GM19099 (cell line): ENCODE measurements around the gene NEDD8.
A peak's percentile ranks its signal among the peaks of the same experiment; 100 is the strongest.

Source experiments
- POLR2A ChIP-seq: IDR thresholded peaks from 3 replicates; pipeline ENCODE4 v1.6.1; 2011; ENCODE audit warnings: low read depth; ENCODE audit not compliant: insufficient read length; ENCODE audit errors: extremely low read depth

Gene NEDD8

DNA sequence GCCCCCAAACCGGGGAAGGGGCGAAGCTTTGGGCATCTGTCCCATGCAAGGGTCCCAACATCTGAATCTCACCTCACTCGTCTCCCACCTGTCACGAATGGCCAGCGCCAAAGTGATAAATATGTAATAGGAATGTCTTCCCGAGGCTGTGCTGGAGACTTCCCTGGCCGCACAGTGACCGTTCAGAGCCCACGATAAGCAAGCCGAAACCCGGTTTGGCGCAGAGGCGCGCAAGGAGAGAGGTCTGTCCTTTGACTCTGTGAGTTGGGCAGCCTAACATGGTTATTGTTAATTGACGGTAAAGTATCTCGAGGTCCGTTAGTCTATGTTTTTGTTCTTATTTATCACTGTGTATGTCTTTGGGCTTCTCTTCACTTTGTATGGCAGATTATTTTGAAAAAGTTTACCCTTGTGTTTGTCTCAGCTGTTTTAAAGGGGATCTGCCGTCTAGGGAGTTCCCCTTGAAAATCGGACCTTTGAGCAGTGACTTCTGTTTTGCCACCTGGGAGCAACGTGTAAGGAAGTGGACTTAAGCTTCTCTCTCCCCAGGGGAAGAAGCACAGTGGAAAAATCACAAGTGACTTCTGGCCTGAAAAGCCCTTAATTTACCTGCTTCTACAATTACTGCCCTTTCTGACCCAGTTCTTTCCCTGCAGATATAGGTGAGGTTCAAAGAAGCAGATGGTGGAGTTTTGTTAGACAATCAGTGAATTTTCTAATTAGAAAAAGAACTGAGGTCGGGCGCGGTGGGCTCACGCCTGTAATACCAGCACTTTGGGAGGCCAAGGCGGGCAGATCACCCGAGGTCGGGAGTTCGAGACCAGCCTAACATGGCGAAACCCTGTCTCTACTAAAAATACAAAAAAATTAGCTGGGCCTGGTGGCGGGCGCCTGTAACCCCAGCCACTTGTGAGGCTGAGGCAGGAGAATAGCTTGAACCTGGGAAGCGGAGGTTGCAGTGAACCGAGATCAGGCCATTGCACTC, 35.8 kb downstream of the NEDD8 start:
- TF ChIP-seq POLR2A, result no peak

DNA sequence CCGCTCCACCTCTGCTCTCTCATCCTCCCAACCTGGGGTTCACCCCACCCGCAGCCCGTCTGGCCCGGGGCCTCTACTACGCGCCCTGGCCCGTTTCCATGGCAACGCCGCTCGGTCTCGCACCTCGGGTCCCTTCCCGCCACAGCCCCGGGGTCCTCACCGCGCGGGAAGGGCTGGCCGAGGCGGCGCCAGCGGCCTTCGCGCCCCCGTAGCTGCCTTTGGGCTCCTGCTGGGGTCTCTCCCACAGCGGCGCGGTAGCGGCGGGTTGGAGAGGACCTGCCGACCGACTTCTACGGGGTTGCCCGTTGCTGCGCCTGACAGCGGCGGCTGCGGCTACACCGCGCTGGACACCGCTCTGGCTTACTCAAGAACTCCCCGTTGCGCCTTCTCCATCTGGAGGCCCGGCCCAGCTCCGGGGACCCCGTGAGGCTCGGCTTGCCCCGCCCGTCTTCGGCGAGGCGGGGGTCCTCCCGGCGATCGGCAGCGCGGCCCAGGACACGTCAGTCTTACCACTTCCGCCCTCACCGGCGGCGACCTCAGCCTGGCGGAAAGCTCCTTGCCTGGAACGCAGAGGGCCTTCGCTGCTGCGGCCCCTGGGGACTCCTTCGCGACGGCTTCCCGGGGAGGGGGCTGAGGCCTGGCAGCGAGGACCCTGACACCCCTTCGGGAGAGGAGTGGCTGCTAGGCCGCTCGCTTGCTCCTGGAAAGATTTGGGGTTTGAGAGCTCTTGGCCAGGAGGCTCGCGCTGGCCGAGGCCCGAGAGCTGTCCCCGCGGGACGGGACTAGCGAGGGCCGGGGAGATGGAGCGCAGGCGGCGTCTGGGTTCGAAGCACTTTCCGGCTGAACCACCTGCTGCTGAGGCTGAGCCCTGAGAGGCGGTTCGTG, 36.7 kb downstream of the NEDD8 start, which contains the start of gene TM9SF1:
TSS of gene TM9SF1 (minus strand) at position 256 of the 885 bp plus-strand sequence. CDS start 422 bp downstream, outside the sequence.
- TF ChIP-seq POLR2A, result peak; percentile 60

DNA sequence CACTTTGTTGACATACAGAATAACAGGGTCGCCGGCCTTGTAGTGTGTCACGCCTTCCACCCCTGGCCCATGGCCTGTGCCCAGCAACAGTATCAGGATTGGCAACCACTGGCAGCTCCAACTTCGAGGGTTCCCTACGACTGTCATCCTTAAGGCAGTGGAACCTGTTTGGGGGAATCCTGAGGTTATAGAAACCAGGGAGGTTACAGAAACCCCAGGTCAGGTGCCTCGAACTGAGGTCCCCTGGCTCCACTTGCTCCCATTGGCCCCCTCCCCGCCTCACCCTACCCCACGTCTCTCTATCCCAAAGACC, 37.3 kb downstream of the NEDD8 start:
- no peak for TF ChIP-seq POLR2A

DNA sequence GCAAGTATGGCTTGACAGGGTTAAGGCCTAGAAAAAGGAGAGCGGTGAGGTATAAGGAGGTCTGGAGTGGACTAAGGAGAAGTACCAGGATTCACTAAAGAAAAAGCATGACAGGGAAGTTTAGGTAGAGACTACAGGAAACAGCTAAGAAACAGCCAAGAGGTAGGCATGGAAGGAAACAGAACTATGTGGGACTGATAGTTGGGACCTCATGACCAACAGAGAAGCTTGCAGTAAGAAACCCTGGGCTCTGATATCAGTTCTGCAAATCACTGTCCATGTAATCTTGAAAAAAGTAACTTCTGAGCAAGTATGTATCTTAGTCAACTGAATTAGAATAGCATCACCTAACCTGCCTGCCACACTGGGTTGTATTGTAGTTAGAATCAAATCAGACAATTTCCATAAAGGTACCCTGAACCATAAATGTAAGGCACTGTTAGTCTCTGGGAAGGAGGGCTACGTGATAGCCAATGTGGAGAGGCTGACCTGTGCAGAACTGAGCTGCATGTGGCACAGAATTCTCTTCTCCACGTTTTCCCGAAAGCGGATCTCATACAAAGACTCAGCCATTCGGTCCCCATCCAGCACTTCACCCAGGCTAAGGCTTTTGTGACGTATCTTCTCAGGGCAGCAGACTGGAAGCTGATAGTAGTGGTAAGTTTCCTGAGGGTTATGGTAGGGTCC, 37.8 kb downstream of the NEDD8 start:
- no peak for TF ChIP-seq POLR2A

DNA sequence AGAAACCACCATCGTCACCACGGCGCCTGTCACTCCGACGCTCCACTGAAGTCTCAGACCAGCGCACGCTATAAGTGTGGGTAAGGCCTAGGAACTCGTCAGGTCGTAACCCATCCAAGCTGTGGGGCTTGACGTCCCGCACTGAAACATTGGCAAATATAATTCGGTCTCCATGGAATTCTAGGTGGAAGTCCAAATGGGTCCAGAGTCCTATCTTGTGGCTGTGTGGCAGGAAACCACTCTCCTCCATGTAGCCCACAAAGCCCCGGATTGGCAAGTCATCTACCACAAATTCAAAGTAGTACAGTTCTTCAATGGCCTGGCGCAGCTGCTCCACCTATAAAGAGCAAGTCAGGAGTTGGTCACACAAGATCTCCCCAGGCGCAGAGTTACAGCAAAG, 39.2 kb downstream of the NEDD8 start:
- no peak for TF ChIP-seq POLR2A

DNA sequence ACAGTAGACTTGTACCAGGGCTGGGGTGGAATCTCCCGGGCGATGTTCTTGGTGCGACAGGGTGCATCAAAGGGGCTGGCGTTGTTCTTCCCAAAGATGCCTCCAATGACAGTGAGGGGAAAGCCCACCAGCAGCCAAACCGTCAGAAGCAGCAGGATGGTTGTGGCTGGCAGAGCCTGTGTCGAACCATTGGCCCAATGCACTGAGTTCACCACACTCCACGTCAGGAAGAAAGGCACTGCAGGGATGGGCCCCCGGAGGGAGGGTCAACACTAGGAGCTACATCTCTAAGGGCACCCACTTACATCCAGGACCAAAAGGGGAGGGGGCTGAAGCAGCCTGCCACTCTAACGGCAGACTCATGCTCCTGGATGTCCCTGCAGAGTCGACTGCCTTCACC, 41.8 kb downstream of the NEDD8 start:
- TF ChIP-seq POLR2A, result no peak

DNA sequence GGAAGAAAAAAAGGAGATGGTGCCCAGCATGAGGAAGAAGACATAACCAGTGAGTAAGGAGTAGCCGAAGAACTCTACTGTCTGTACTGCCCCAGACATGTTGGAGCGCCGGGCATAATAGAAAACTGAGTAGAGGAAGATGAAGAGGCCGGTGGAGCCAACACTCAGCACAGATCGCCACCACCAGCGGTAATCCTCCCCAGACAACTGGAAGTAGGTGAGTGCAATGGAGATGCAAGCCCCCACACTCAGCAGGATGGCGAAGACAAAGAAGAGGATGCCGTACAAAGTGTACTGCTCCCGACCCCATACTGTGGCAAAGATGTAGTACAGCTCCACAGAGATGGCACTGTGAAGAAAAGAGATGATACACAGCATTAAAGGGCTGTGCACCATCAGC, 42.7 kb downstream of the NEDD8 start:
- TF ChIP-seq POLR2A, result no peak

DNA sequence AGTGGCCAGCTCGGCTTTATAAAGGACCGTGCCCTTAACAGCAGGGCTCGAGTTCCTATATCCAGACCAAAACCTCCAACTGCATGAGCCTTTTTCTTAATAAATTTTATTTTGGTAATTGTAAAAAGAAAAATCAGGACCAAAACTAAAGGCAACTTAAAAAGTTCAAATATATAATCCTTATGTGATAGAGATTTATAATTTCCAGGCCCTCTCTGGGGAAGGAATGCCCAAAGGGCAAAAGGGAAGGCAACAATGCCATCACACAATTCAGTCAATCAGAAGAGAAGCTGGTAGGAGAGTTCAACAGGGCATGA, 43.1 kb downstream of the NEDD8 start:
- TF ChIP-seq POLR2A, result no peak

DNA sequence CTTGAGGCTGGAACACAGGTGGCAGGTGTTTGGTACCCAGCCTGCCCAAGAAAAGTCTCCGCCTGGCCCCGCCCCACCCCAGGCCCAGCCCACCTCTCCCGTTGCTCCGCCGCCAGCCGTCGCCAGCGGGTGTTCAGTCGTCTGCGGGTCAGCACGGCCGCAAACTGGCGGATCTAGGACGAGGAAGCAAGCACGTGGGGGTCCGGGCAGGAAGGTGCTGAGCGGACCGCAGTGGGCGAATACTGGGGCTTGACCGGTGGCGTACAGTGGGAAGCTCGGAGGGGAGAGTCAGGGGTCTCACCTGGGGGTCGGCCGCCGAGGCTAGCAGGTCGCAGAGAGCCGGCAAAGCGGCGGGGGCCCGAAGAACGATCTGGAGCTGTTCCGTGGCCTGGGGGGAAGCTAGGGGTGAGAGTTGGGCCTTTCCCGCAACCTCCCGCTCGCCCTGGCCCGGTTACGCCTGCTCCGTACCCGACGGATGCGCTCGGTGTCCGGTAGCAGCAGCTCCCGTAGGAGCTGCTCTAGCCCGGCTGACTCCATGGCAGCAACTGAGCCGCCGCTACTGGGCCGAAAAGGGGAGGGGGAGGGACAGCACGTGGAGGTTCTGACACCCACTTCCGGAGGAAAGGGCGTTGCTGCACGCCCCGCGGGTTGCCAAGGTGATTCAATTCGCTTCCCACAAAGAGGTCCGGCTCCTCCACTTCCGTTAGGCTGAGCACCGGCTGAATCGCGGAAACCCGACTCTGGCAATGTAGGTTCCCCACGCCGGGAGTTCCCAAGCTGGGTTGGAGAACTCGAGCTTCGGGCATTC, 43.7 kb downstream of the NEDD8 start, which contains the start of gene IPO4:
TSS of gene IPO4 (minus strand) at position 566 of the 808 bp plus-strand sequence. CDS start at position 537, 29 bp downstream.
- peak; percentile 85 for TF ChIP-seq POLR2A

DNA sequence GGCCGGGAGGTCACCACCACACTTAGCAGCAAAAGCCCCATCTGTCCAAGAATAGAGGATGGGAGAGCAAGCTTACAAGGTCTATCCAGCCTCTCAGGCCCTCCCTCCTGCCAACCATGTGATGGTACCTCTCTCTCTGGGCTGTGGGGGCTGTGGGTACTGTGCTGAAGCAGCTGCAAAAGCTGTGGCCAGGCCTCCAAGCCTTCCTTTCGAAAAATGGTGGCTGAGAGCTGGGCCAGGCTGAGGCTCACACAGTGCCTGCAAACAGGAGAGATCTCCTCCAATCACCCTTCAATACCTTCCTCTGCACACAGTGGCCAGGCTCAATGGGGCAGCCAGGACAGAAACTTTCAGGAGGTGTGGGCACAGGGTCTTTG, 44.6 kb downstream of the NEDD8 start:
- TF ChIP-seq POLR2A, result no peak

DNA sequence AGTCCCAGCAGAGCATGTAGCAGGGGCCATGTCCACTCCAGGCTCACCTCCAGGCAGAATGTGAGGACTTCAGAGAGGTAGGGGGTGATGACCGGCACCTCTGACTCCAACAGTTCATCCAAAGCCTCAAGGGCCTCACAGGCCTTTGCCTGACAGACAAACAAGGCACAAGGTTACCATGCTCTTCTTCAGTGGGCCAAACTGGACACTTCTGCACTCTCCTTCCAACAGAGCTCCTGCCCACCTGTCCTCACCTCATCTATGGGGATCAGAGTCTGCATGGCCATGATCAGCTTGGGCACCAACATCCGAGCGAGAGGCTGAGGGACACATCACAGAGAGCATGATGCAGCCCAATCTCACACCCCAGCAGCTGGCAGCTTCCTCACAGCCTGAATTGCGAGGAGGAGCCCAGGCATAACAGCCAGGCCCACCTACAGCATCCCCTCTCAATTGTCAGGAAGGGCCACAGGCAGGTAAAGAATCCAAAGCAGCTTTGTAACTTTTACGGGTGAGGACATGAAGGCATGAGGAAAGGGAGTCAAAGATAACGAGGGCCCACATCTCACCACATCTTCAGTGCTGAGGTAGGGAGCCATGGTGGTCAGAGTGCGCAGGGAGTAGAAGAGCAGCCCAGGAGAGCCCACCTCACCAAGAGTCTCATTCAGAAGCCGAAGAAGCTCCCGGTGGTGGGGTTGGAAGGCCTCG, 45.2 kb downstream of the NEDD8 start:
- no peak for TF ChIP-seq POLR2A

DNA sequence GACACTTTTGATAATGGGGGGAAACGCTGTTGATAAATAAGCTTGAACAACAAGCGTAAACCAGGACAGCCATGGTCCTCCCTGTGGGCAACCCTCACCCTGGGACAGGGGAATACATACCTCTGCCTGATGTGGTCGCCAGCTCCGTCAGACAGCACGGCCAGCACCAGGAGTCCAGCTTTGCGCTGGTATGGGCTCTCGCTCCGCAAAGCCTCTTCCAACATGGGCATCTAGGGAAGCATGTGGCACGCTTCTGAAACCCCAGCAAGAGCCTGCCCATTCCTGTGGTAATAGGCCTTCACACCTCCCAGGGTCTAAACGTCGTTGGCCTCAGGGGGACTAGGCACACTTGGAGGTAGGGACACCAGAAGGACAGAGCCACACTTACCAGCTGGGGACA, 46.4 kb downstream of the NEDD8 start:
- TF ChIP-seq POLR2A, result no peak

DNA sequence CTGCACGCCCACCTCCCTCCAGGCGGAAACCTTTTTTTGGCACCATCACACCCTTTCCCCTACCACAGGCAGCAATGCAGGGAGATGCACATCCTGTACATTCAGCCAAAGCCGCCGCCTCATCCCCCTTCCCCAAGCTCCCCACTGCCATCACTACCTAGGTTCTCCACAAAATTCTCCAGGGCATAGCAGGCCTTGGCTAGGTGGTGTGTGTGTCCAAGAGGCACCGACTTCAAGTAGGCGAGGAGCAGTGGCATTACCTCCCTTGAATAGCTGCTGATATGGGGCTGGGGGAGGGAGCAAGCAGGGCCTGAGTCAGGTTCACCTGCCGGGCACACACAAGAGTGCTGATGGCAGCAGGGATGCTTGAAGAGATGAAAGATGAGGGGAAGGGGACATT, 47.1 kb downstream of the NEDD8 start:
- no peak for TF ChIP-seq POLR2A
